DMS114 treated with DMSO at 0.1 percent for 48 hours (cell line): Measurements from ENCODE around the gene GDF2.

Experiments used
- DNase-seq: peaks from one replicate; lab custom pipeline; 2025; ENCODE audit not compliant: unreplicated experiment; lab: John Stamatoyannopoulos, UW

GDF2 gene

GRCh38 chr10:47366731-47367460 is 44.6 kb downstream of the GDF2 start:
- no peak for DNase-seq

GRCh38 chr10:47367646-47368045 is 45.4 kb downstream of the GDF2 start:
- DNase-seq, result no peak

GRCh38 chr10:47368431-47369180 is 46.4 kb downstream of the GDF2 start:
- DNase-seq, result no peak

- DNase-seq, result no peak
Observed at GRCh38 chr10:47369251-47369894, 47.1 kb downstream of the GDF2 start.

GRCh38 chr10:47370015-47370767 is 47.9 kb downstream of the GDF2 start:
- no peak for DNase-seq

GRCh38 chr10:47370878-47371277 is 48.6 kb downstream of the GDF2 start:
- no peak for DNase-seq

GRCh38 chr10:47371629-47372485 is 49.6 kb downstream of the GDF2 start:
- DNase-seq, result no peak

GRCh38 chr10:47372726-47373125 is 50.5 kb downstream of the GDF2 start:
- DNase-seq, result no peak

GRCh38 chr10:47374611-47375536 is 52.6 kb downstream of the GDF2 start:
- no peak for DNase-seq

GRCh38 chr10:47376522-47377220 is 54.4 kb downstream of the GDF2 start:
- no peak for DNase-seq
